Prostate gland (tissue), 2 donors: ENCODE data around the gene CRTC1.

ENCODE experiments used
- CTCF ChIP-seq, 4 experiments: fragments of 200-600 bp in 2 of 4; fragments of 450-650 bp in 2 of 4; sonication (generic) in 2 of 4; IDR thresholded peaks; 1 replicate in 3 of 4; 2 replicates in 1 of 4; pipeline ENCODE4 v1.5.1; 2016 to 2019; ENCODE audit warnings: antibody characterized with exemption in 4 of 4, mild to moderate bottlenecking in 2 of 4, moderate library complexity in 2 of 4
- POLR2A ChIP-seq: fragments of 450-650 bp; IDR thresholded peaks from one replicate; pipeline ENCODE4 v1.6.1; 2016; ENCODE audit warnings: antibody characterized with exemption, mild to moderate bottlenecking

GRCh38 chr19:18776288-18776594, 92.8 kb downstream of the CRTC1 start:
- TF ChIP-seq CTCF (IDR thresholded peaks at IDR 0.05) (no peak), POLR2A (no peak)
